Caco-2 (cell line): ENCODE results near the gene RGL4. TPM values are rescaled to one million over a fixed set of nuclear protein-coding genes. Genes with fewer than 3 reads are reported as not detected.

Source experiments
- BruUV-seq: library from RNA; stranded (reverse); fragments of 400-500 nt; replicated peaks from 2 replicates; lab custom pipeline; 2021; lab: Mats Ljungman, UMichigan
- CTCF ChIA-PET: fragments of 300-600 bp; sonication (Branson Sonifier 250); formaldehyde crosslinking; loops from one replicate; lab custom pipeline; 2022; ENCODE audit warnings: antibody characterized with exemption; lab: Charles Lee
- POLR2A ChIA-PET: fragments of 300-600 bp; sonication (Branson Sonifier 250); formaldehyde crosslinking; loops from one replicate; lab custom pipeline; 2022; ENCODE audit warnings: antibody characterized with exemption; lab: Charles Lee
- DNase-seq, 2 experiments: peaks; one replicate each; pipeline versions ENCODE4 v3.0.0 to v3.0.0-alpha.2; 2020 to 2022
- H3K27me3 ChIP-seq: replicated peaks from 2 replicates; pipeline ENCODE4 v1.6.0; 2011; ENCODE audit warnings: low read length; ENCODE audit not compliant: control insufficient read depth, insufficient read depth
- H3K36me3 ChIP-seq: 2 replicates; pipeline ENCODE4 v1.5.1; 2011; ENCODE audit warnings: low read length; ENCODE audit not compliant: control insufficient read depth, insufficient read depth
- H3K4me1 ChIP-seq: fragments of 250-450 bp; sonication (Bioruptor Pico); 2 replicates; pipeline ENCODE4 v1.5.1; 2020; ENCODE audit warnings: mild to moderate bottlenecking
- H3K4me3 ChIP-seq: 2 replicates; pipeline ENCODE4 v1.5.1; 2011; ENCODE audit warnings: low read depth, mild to moderate bottlenecking, control low read depth, low read length
- H3K9me3 ChIP-seq: fragments of 250-450 bp; sonication (Bioruptor Pico); 2 replicates; pipeline ENCODE4 v1.5.1; 2020; ENCODE audit warnings: mild to moderate bottlenecking, moderate library complexity
- H3K27ac Mint-ChIP-seq: one replicate; pipeline ENCODE4 v1.8.0; 2022; ENCODE audit warnings: mixed read lengths; ENCODE audit not compliant: unreplicated experiment
- H3K27me3 Mint-ChIP-seq: one replicate; pipeline ENCODE4 v1.8.0; 2022; ENCODE audit warnings: mixed read lengths; ENCODE audit not compliant: insufficient read depth, unreplicated experiment
- H3K36me3 Mint-ChIP-seq: one replicate; pipeline ENCODE4 v1.8.0; 2022; ENCODE audit warnings: mild to moderate bottlenecking, mixed read lengths; ENCODE audit not compliant: insufficient read depth, unreplicated experiment
- H3K4me1 Mint-ChIP-seq: one replicate; pipeline ENCODE4 v1.8.0; 2022; ENCODE audit warnings: low read depth, mixed read lengths; ENCODE audit not compliant: unreplicated experiment
- H3K4me3 Mint-ChIP-seq: one replicate; pipeline ENCODE4 v1.8.0; 2022; ENCODE audit warnings: mild to moderate bottlenecking, moderate library complexity, mixed read lengths; ENCODE audit not compliant: unreplicated experiment
- H3K9me3 Mint-ChIP-seq: one replicate; pipeline ENCODE4 v1.8.0; 2022; ENCODE audit warnings: mixed read lengths; ENCODE audit not compliant: unreplicated experiment
- intact Hi-C: fragments of 100-400 bp; cut with micrococcal nuclease; formaldehyde crosslinking; loops from one replicate; pipeline ENCODE4 v1.10.0; 2022; ENCODE audit not compliant: unreplicated experiment
- total RNA-seq: library from RNA; stranded (reverse); gene quantifications from 2 replicates; pipeline ENCODE4 v1.2.3, GENCODE V29; 2022
- TF ChIP-seq, protein P1 (sequence below), 2 experiments: fragments of 200-600 bp in 1 of 2; IDR thresholded peaks; 1 replicate in 1 of 2; 2 replicates in 1 of 2; pipeline versions ENCODE4 v1.5.1 to v1.8.0; 2011 to 2022; ENCODE audit warnings: antibody characterized with exemption in 1 of 2, control low read depth in 1 of 2, inconsistent platforms in 1 of 2, low read depth in 1 of 2, low read length in 1 of 2, mild to moderate bottlenecking in 1 of 2, moderate library complexity in 1 of 2; ENCODE audit not compliant: insufficient read depth in 1 of 2, severe bottlenecking in 1 of 2, unreplicated experiment in 1 of 2

RGL4 gene
- total RNA-seq, 1 experiment from 2014 or later, result not detected

DNA sequence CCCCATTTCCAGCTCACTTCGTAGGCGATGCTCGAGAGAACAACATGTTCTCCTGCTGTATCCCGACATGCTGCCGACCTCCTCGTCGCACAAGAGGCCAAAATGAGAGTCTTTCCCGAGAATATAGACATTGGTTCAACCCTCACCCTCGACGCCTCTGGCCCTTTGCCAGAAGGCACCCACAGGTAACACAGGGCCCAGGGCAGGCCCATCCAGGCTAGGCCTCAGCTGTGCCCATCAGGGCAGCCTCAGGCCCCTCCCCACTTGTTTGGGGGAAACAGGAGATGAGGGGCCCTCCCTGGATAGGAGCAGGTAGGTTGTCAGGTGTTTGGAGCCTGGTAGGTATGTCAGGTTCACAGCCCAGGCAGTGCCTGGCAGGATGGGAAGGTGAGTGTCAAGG lies 2.7 kb upstream of the RGL4 start:
- Mint-ChIP-seq H3K4me1 (no peaks in the 10 kb centered on the region), H3K9me3 (no peaks in the 10 kb centered on the region), H3K36me3 (peaks cover 5% of the 10 kb centered on the region), H3K4me3 (no peak overlapping the region), H3K27ac (no peak overlapping the region), H3K27me3 (no peaks in the 10 kb centered on the region)
- BruUV-seq, result no TSS peak
- CTCF ChIA-PET, result interaction anchor here (0.6 kb wide), 2 partner anchors 867 to 916 kb away, joined by 3 read pairs; no protein-coding TSS in a partner anchor
- peaks cover 3% of the 10 kb centered on the region for H3K36me3 ChIP-seq
- intact Hi-C loops, result no loop called here
- no peaks in the 10 kb centered on the region for H3K27me3 ChIP-seq
- TF ChIP-seq, protein P1, sequence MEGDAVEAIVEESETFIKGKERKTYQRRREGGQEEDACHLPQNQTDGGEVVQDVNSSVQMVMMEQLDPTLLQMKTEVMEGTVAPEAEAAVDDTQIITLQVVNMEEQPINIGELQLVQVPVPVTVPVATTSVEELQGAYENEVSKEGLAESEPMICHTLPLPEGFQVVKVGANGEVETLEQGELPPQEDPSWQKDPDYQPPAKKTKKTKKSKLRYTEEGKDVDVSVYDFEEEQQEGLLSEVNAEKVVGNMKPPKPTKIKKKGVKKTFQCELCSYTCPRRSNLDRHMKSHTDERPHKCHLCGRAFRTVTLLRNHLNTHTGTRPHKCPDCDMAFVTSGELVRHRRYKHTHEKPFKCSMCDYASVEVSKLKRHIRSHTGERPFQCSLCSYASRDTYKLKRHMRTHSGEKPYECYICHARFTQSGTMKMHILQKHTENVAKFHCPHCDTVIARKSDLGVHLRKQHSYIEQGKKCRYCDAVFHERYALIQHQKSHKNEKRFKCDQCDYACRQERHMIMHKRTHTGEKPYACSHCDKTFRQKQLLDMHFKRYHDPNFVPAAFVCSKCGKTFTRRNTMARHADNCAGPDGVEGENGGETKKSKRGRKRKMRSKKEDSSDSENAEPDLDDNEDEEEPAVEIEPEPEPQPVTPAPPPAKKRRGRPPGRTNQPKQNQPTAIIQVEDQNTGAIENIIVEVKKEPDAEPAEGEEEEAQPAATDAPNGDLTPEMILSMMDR (IDR thresholded peaks at IDR 0.05; ENCODE audit: insufficient read depth in 1 of 2, low read depth in 1 of 2, low read length in 1 of 2, severe bottlenecking in 1 of 2, unreplicated experiment in 1 of 2), result no peak
- H3K4me1 ChIP-seq, result no peaks in the 10 kb centered on the region
- DNase-seq, result no peak
- no peaks in the 10 kb centered on the region for H3K9me3 ChIP-seq
- no peak overlapping the region for H3K4me3 ChIP-seq
- POLR2A ChIA-PET, result no interaction called here

DNA sequence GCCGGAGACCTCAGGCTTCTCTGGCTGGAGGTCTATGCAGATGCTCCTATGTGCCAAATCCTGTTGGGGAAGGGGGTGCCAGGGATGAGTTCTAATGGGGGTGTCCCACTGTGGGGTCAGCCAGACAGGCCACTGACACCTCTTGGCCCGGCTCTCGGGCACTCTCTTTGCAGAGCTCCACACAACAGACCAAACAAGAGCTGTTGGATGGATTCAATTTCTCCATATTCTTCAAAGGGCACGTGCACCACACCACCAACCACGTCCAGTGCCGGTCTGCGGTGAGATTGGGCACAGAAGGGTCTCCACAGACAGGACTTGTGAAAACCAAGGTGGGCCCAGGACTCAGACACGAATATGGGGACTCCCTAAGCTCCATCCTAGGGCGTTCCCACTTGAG lies 2.2 kb upstream of the RGL4 start:
- H3K36me3 Mint-ChIP-seq, result peaks cover 7% of the 10 kb centered on the region
- CTCF ChIA-PET, result interaction anchor here (0.6 kb wide), 2 partner anchors 867 to 916 kb away, joined by 3 read pairs; no protein-coding TSS in a partner anchor

DNA sequence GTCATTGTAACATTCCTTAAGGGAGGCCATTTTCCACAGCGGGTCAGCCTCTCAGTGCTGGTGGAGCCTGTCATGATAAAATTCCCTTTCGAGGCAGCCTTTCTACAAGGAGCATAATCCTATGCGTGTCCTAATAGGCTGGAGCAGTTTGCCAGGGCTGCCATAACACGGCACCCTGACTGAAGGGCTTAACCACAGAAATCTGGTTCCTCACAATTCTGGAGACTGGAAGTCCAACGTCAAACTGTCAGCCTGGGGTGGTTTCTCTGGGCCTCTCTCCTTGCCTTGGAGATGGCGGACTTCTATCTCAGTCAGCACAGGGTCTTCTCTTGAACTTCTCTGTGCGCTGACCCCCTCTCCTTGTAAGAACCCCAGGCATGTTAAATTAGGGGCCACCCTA lies 1.4 kb upstream of the RGL4 start:
- H3K27me3 Mint-ChIP-seq, result no peaks in the 10 kb centered on the region
- no TSS peak for BruUV-seq
- no peak overlapping the region for H3K27ac Mint-ChIP-seq
- H3K4me1 Mint-ChIP-seq, result no peaks in the 10 kb centered on the region
- Histone ChIP-seq H3K4me3 (no peak overlapping the region), H3K4me1 (no peaks in the 10 kb centered on the region), H3K36me3 (peaks cover 4% of the 10 kb centered on the region), H3K27me3 (no peaks in the 10 kb centered on the region), H3K9me3 (no peaks in the 10 kb centered on the region)
- CTCF ChIA-PET, result no interaction called here
- no peak for DNase-seq
- TF ChIP-seq, protein P1 (IDR thresholded peaks at IDR 0.05; ENCODE audit: insufficient read depth in 1 of 2, low read depth in 1 of 2, low read length in 1 of 2, severe bottlenecking in 1 of 2, unreplicated experiment in 1 of 2), result no peak
- intact Hi-C loops, result no loop called here
- H3K4me3 Mint-ChIP-seq, result no peak overlapping the region
- peaks cover 15% of the 10 kb centered on the region for H3K36me3 Mint-ChIP-seq
- POLR2A ChIA-PET, result no interaction called here
- H3K9me3 Mint-ChIP-seq, result no peaks in the 10 kb centered on the region

More for the DNA sequence above, 2.2 kb upstream of the RGL4 start:
- Mint-ChIP-seq H3K4me1 (no peaks in the 10 kb centered on the region), H3K4me3 (no peak overlapping the region), H3K27ac (no peak overlapping the region), H3K27me3 (no peaks in the 10 kb centered on the region), H3K9me3 (no peaks in the 10 kb centered on the region)
- H3K4me1 ChIP-seq, result no peaks in the 10 kb centered on the region
- peaks cover 4% of the 10 kb centered on the region for H3K36me3 ChIP-seq
- no peak overlapping the region for H3K4me3 ChIP-seq
- intact Hi-C loops, result no loop called here
- POLR2A ChIA-PET, result no interaction called here
- no TSS peak for BruUV-seq
- TF ChIP-seq, protein P1 (IDR thresholded peaks at IDR 0.05; ENCODE audit: insufficient read depth in 1 of 2, low read depth in 1 of 2, low read length in 1 of 2, severe bottlenecking in 1 of 2, unreplicated experiment in 1 of 2), result no peak
- H3K27me3 ChIP-seq, result no peaks in the 10 kb centered on the region
- H3K9me3 ChIP-seq, result no peaks in the 10 kb centered on the region
- DNase-seq, result no peak
